ENCODE data around the gene SH3RF2. TPM values are rescaled to one million over a fixed set of nuclear protein-coding genes. Genes with fewer than 3 reads are reported as not detected.
"Not testable (repeated sequence)": the region's sequence is repeated elsewhere in the genome, so short reads cannot be mapped to it uniquely, and the experiment has no call there.

SH3RF2 gene
- total RNA-seq, 1 donor from 2014 or later, result 1.6 TPM

GRCh38 chr5:145978171-145978570 lies 41.8 kb downstream of the SH3RF2 start:
- DNase-seq (ENCODE audit: low spot score), result no peak

DNA sequence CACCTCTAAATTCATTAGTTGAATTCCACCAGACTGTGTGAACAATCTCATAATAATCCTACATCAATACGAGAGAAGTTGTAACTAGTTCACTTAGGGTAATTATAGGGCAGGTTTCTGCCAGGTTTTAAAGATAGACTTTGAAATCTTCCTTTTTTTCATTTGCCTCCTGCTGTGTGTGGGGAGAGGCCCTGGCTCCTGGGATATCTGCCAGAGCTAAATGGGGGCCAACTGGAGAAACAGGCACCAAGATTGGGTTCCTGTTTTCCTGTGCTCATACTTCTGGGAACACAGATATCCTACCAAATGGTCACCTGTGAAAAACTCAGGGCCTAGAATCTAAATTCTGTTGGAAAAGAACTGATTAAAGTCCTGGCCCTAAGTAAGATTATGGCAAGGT lies 42.3 kb downstream of the SH3RF2 start:
- no peak for DNase-seq (ENCODE audit: low spot score)

DNA sequence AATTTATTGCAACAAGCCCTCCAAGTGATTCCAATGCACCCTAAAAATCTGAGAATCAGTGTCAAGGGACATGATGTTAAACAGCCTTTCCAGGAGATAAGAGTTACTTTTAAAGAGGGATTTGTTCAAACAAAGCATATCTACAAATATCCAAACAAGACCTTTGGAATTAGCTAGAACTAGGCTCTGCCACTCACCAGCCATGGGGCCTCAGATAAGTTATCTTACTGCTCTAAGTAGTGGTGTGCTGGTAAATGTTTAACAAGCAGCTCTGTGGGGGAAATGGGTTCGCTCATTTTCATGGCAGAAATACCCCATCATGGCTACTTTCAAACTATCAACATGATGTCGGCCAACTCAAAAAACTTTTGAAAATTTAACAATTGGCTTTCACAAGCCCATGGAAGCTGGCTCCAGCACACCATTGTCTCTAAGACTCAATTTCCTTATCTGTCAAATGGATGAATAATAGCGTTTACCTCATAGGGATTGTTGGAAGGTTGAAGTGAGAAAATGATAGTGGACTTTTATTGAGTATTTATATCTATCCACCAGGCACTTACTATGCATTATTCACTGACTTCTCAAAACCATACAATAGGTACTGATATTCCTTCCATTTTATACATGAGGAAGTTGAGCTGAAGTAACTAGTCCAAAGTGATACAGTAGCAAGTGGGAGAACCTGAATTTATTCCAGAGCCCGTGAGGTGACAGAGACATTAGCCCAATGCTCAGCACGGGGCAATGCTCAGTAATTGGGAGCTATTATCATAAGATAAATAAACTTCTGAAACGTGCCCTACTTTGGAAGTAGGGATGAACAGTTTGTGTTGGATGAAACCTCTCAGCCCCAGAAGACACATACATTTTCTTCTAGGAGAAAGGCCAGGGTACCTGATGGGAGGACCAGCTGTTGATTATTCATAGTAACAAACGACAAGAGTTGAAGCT lies 43.2 kb downstream of the SH3RF2 start:
- no peak for DNase-seq (ENCODE audit: low spot score)

DNA sequence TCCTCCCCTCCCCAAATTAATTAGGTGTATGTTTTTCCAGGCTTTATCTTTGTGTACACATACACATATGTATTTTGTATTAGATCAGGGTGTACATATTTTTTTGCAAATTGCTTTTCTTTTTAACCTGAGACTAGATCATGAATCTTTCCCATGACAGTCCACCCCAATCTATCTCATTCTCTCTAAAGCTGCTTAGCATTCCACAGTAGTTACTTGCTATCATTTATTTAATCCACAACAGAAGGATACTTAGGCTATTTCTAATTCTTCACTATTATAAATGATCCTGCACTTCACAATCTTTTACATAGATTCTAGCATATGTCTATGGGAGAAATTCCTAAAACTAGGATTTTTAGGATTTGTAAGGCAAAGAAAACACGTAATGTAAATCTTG lies 43.9 kb downstream of the SH3RF2 start:
- no peak for DNase-seq (ENCODE audit: low spot score)

DNA sequence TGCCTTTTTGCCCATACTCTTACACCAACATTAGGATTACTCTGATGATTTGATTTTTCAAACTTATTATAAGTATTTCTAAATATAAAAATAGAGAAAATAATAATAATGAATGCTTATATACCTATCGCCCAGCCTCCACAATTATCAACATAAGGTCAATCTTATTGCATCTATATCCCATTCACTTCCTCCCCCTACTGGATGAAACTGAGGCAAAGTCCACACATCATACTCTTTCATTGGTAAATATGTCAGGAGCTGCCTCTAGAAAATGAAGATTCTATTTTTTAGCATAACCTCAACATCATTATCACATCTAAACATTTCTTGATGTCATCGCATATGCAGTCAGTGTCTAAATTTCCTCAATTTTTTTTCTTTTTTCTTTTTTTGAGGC lies 44.3 kb downstream of the SH3RF2 start:
- DNase-seq (ENCODE audit: low spot score), result no peak

DNA sequence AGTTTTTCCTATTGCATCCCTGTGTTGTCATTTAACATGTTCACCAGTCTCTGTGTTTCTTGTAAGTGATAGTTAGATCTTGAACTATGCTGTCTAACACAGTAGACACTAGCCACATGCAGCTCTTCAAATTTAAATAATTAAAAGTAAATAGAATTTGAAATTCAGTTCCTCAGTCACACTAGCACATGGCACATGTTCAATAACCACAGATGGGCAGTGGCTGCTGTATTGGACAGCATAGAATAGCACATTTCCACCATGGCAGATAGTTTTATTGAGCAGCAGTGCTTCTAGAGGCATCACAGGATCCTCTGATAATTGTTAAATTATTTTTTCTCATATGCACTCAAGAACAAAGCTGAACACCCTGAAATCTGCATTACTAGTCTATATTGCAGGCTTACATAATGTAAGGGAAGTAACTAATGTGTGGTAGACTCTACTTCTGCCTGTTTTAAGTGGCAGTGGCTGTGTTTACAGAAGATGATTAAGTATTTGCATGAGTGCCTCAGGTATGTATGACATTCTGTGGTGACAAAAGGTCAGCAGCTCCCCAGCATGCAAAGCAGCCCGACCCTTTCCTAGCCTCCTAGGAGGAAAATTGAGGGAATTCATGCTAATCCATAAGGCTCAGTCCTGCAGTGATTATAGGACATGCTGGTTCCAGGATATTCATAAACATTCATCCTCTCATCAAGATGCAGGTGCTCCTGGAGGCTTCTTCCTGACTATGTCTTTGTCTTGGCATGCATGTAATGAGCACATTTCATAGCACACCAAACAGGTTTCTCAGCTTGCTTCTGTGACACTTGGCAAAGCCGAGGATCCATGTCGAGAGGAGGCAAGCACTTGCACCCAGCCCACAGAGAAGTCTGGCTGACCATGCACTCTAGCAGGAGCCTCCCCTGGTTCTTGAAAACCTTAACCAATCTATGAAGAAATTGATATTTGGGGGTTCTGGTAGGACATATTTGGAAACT lies 45.5 kb downstream of the SH3RF2 start:
- no peak for DNase-seq (ENCODE audit: low spot score)

DNA sequence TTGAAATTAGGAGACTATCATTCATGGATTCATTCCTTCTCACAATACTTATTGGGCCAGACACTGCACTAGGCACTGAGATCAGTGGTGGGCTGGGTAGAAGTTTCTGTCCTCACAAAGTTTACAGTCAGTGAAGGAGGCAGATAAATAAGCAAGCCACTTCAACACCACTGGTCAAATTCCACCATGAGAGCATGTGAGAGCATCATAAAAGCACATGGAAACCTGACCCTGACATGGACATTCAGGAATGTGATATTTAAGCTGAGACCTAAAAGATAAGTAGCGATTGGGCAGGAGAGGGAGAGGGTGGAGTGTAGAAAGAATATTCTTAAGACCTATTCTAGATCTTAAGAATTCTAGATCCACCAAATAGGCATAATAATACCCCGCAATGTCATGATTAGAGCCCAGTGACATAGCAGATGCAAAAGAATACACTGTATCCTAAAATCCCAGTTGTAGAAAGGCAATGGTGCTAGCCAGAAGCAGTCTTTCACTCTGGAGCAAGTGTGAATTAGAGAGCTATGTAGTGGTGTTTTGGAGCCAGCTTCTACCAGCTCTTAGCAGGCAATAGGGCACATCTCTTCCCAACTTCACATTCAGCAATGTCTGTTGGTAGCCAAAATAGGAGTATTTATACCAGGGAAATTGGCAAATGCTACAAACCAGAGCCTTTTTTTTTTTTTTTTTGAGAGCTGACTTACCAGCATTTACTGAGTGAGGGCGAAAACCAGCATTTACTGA lies 46.4 kb downstream of the SH3RF2 start:
- no peak for DNase-seq (ENCODE audit: low spot score)

GRCh38 chr5:145983446-145983845 lies 47.1 kb downstream of the SH3RF2 start:
- DNase-seq (ENCODE audit: low spot score), result no peak

GRCh38 chr5:145984072-145984471 lies 47.7 kb downstream of the SH3RF2 start:
- no peak for DNase-seq (ENCODE audit: low spot score)

GRCh38 chr5:145987856-145988255 lies 51.5 kb downstream of the SH3RF2 start:
- no peak for DNase-seq (ENCODE audit: low spot score)

DNA sequence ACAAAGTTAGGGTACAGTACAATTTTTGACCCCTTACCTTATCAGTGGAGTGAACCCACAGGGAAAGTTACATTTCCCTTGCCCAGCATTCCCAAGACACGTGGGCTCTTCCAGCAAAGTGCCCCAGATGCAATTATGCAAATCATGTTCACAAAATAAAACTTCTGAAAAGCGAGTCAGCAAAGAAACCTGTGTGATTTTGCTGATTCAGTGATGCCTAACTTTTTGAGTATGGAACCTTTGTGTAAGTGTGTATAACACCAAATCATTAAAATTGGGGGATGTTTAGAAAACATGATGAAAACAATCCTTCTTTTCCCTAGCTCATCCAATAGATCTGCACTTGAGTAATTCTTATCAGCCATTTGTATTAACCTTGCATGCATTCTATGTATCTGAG lies 52.6 kb downstream of the SH3RF2 start:
- DNase-seq (ENCODE audit: low spot score), result no peak

GRCh38 chr5:145989428-145989827 lies 53.0 kb downstream of the SH3RF2 start:
- no peak for DNase-seq (ENCODE audit: low spot score)

GRCh38 chr5:145990170-145990569 lies 53.8 kb downstream of the SH3RF2 start:
- DNase-seq (ENCODE audit: low spot score), result no peak

DNA sequence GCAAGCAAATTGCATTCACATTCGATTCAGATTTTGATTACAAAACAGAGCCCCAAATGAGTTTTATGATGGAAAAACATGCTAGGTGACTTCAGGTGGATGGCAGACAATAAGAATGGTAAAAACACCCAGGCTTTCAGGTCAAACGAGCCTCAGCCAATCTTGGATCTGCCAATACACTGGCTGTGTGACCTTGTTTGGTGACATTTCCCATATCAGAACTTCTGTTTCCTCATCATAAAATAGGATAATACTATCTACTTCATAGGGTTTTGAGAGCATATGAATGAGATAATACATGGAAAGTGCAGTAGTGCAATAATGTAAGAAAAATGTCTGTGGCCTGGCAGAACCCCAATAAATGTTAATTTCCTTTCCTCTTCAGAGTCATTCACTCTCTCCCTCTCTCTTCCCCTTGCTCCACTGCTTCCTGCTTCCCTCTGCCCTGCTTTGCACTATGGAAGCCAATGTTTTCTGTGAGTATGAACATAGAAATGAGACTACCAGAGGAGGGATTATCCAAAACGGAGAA lies 54.7 kb downstream of the SH3RF2 start:
- DNase-seq (ENCODE audit: low spot score), result no peak

DNA sequence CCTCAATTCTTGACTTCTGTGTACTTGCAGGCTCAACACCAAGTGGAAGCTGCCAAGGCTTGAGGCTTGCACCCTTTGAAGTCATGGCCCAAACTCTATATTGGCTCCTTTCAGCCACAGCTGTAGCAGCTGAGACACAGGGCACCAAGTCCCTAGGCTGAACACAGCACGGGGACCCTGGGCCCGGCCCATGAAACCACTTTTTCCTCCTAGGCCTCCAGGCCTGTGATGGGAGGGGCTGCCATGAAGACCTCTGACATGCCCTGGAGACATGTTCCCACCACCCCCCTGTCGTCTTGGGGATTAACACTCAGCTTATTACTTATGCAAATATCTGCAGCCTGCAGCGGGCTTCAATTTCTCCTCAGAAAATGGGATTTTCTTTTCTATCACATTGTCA lies 57.2 kb downstream of the SH3RF2 start:
- not testable (repeated sequence) for DNase-seq (ENCODE audit: low spot score)

- DNase-seq (ENCODE audit: low spot score), result no peak
These were observed 59.8 kb downstream of the SH3RF2 start for GRCh38 chr5:145996135-145996534.

- no peak for DNase-seq (ENCODE audit: low spot score)
These were observed 62.8 kb downstream of the SH3RF2 start for GRCh38 chr5:145999208-145999607.

- DNase-seq (ENCODE audit: low spot score), result no peak
These were observed 63.7 kb downstream of the SH3RF2 start for GRCh38 chr5:146000072-146000471.

DNA sequence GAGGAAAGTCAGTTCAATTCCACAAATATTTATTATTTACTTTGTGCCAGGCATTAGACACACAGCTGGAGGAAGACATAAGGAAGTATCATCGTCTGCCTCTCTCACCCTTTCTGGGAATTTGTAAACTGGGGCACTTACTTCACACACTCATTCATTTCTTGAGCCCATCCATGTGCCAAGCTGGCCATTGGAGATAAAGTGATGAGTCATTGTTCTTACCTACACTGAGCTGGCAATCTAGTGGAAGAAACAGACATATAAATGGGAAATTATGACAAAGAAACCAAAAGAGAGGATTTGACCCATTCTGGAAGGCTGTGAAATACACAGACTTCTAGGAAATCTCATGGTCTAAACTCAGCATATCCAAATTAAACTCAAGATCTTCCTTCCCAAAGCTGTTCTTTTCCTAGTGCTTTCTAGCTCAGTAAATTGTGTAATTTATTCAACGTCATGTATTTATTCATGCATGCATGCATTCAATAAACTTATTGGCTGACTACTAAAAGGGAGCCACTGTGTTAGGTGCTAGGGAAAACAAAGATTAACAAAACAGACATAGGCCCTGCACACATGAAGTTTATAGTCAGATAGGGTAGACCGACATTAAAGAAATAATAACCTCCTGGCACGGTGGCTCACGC lies 65.3 kb downstream of the SH3RF2 start:
- no peak for DNase-seq (ENCODE audit: low spot score)

GRCh38 chr5:146002491-146002890 lies 66.1 kb downstream of the SH3RF2 start:
- DNase-seq (ENCODE audit: low spot score), result no peak
